M059J (cell line): ENCODE results near the gene FRK. TPM values are rescaled to one million over a fixed set of nuclear protein-coding genes. Genes with fewer than 3 reads are reported as not detected.
"Not testable (repeated sequence)": the region's sequence is repeated elsewhere in the genome, so short reads cannot be mapped to it uniquely, and the experiment has no call there.

ENCODE experiments used
- DNase-seq: peaks from one replicate; pipeline ENCODE4 v3.0.0-alpha.2; 2012; ENCODE audit warnings: low read depth
- total RNA-seq: library from RNA; depleted of rRNA; stranded (reverse); fragments of >200 nt; shearing (Covaris generic); gene quantifications from 2 replicates; pipeline ENCODE4 v1.2.3, GENCODE V29; 2014

Gene FRK
- total RNA-seq, 1 experiment from 2014 or later, result 2.2 TPM

- DNase-seq, result peak; percentile 14
These were observed 14.2 kb upstream of the FRK start for GRCh38 chr6:116074732-116075390.

DNA sequence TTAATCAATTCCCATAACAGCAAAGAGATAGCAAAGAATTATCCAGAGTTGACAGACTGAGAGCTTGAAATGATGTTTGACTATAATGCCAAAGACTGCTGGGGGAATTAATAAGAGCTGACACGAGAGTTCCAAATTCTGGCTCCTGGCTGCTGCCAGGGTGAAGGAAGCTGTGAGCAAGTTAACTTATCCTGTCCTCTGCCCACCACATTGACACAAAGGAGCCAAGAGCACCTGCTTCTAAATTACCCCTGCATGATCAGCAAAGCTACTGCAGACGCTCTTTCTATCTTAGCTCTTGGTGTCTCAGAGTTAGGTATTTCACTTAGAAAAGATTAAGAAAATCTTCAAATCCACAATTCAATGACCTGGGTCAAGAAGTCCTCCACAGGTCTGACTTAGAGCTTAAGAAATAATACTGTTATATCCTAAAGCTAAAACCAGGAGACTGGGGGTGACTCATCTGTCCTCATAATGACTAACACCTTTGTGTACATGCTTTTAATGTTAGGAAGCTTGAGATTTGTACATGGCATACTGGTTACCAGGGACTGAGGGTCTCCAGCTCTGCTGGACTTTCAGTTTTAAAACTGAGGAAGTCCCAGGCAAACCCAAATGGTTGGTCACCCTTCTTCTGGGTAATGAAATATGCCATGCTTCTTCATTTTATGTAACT, 13.2 kb upstream of the FRK start:
- peak; percentile 87 for DNase-seq

- no peak for DNase-seq
These were observed 11.7 kb upstream of the FRK start for GRCh38 chr6:116072368-116072767.

DNA sequence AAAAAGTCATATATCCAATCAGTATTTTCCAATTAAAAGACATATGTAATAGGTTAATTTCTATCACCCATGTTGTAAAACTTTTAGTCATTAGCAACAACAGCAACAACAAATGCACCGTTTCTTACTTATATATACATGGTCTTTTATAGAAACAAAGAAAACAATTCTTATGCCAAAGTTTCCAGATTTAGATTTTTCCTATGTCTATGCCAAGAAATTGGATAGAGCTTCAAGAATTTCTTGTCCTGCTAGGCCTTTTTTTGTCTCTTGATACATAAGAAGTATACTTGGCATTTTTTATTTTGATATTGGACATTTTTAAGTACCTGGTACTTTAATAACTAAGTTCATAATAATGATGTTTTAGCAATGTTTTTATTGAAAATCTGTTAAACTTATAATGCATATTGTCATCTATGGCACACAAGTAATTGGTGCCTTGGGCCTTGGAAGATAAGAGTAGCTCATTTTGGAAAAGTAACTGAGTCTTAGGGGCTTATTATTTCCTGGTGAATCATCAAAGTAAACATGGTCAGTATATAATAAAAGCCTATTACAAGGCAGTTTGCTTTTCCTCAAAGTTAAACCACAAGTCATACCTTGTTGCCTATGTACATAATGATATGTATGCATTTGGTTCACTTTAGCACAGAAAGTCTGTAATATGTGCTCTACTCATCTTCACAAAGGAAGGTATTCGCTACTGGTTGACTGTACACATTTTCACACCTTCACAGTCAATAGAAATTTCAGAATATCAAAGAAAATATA, 10.1 kb upstream of the FRK start:
- DNase-seq, result no peak

DNA sequence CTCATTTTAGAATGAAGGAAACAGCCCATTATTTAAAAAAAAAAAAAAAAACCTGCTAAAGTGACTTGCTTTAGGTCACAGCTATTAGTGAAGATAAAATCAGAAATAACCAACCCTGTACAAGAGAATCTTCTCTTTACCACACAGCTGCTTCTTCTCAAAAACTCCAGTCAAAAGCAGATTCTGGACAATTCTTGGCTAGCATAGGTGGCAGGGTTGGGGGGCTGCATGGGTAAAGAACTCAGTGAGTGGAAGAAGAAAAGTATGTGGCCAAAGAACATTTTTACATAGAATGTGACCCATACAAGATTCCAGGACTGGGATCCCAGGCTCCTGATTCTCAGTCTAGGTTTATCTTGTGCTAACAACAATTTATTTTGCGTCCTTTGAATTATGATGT, 9.4 kb upstream of the FRK start:
- no peak for DNase-seq

DNA sequence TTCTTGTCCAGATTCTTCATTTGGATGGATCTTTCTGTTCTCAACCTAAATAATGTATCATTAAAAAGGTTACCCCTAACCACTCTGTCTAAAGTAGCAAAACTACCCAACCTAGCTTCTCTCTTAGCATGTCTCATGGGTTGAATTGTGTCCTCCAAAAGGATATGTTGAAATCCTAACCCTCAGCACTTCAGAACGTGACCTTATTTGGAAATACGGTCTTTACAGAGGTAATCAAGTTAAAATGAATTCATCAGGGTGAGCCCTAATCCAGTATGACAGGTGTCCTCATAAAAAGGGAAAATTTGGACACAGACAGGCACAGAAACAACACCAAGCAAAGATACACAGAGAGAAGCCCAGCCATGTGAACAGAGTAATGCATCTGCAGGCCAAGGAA, 6.1 kb upstream of the FRK start:
- no peak for DNase-seq

- DNase-seq, result no peak
These were observed 4.0 kb upstream of the FRK start for GRCh38 chr6:116064666-116065065.

GRCh38 chr6:116062496-116062895, 1.8 kb upstream of the FRK start:
- DNase-seq, result no peak

- peak; percentile 47 for DNase-seq
These were observed 749 bp downstream of the FRK start for GRCh38 chr6:116059713-116060571.

GRCh38 chr6:116057766-116058165, 2.9 kb downstream of the FRK start:
- no peak for DNase-seq

GRCh38 chr6:116055513-116055912, 5.2 kb downstream of the FRK start:
- no peak for DNase-seq

DNA sequence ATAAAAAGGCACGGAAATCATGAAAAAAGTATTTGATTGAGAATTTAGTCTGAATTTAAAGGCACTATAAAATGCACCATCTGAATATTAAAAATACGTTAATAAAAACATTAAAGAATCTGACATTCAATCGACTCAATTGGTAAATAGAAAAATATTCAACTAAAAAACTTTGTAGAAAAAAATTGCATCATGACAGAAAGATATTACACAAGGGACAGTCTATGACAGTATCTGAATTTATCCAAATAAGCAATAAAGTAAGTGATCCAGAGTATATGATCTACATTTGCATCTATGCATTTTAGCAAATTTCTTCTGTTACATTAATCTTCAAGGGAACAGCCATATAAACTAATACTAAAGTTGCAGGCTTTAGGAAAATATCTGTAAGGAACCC, 9.4 kb downstream of the FRK start:
- DNase-seq, result no peak

DNA sequence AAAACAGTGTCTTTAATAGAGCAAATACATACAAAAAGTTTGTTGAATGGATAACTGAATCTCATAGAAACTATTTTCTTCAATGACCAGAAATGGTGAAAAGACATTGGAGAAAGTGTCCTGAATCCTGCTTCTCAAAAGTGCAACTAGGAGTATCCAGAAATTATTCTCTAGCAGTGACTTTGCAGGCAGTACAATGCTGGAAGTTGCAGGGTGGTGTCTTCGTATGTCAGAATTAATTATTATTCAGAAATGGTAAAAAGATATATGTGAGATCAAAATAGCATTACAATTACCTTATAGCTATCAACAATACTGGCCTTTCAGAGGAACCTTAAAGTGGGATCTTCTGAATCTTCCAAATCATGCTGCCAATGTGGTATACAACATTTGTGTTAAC, 10.0 kb downstream of the FRK start:
- no peak for DNase-seq

- no peak for DNase-seq
These were observed 11.4 kb downstream of the FRK start for GRCh38 chr6:116049321-116049720.

GRCh38 chr6:116047173-116047933, 13.3 kb downstream of the FRK start:
- DNase-seq, result peak; percentile 69

- DNase-seq, result no peak
These were observed 14.0 kb downstream of the FRK start for GRCh38 chr6:116046737-116047136.

DNA sequence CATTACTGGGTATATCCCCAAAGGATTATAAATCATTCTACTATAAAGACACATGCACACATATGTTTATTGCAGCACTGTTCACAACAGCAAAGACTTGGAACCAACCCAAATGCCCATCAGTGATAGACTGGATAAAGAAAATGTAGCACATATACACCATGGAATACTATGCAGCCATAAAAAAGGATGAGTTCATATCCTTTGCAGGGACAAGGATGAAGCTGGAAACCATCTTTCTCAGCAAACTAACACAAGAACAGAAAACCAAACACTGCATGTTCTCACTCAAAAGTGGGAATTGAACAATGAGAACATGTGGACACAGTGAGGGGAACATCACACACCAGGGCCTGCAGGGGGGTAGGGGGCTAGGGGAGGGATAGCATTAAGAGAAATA, 14.4 kb downstream of the FRK start:
- DNase-seq, result not testable (repeated sequence)

DNA sequence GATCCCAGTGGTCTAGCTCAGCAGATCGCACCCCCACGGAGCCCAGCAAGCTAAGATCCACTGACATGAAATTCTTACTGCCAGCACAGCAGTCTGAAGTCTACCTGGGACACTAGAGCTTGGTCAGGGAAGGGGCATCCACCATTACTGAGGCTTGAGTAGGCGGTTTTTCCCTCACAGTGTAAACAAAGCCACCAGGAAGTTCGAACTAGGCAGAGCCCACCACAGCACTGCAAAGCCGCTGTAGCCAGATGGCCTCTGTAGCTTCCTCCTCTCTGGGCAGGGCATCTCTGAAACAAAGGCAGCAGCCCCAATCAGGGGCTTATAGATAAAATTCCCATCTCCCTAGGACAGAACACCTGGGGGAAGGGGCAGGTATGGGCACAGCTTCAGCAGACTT, 18.8 kb downstream of the FRK start:
- no peak for DNase-seq

DNA sequence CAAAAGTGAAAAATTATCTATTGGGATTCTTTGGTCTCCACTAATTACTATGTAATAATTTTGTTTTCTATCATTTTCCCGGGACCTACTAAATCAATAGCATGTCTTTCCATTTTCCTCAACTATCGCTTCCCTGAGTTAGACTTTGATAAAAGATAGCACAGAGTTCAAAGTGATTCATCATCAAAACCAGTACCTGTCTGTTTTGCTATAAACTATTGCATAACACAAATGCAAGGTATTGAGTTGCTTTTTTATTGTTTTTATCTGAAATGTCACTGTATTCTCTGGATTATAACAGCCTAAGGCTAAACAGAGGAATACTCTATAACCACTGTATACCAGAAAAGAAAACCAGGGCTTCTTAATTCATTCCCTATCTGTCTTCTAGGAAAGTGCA, 19.7 kb downstream of the FRK start:
- DNase-seq, result no peak

- DNase-seq, result no peak
These were observed 23.8 kb downstream of the FRK start for GRCh38 chr6:116036885-116037284.

DNA sequence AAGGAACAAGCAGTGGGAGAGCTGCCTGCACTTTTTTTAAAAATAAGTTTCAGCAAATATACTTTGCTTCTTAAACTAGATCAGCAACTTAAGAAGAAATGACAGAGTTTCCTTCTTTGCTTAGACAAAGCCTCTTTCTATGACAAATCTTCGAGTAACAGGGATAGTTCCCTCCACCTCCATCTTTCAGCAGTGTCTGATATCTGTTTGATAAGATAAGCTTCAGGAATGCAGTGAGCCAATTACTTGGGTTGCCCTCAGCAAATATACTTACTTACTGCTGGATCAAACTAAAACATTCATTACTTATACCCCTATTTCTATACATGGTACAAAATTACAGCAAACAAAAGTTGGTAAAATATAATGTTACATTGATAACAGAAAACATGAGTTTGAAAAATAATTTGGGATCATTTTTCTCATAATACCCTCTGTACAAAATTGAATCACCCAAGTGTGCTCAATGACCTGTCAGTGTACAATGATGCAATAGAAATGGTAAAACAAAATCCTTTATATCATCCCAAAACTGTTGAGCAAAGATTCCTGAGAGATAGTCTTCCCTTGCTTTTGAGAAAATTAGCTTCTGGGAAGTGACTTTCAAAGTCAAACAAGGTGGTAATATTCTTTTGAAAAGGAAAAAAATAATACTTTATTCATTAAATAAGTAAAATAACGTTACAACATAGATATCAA, 24.5 kb downstream of the FRK start:
- DNase-seq, result no peak
